ENCODE results near the gene NR3C2.

DNA sequence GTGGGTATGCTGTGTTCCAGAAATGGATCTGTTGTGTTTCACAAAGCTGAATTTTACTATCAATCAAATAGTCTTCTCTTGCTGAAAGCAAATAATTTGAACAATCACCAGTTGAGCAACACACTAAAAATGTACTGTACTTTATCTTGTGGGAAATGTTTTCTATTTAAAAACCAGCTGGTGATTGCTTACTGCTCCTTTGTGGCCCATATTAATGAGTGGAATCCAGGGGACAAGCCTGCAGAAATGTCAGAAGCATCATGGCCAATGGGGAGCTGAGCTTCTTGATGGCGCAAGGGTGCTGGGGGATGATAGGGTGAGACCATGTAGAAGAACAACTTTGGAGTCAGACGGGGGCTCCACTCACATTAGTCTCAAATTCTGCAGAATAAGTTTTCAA is 364.2 kb downstream of the NR3C2 start:
- TF ChIP-seq, protein P1, sequence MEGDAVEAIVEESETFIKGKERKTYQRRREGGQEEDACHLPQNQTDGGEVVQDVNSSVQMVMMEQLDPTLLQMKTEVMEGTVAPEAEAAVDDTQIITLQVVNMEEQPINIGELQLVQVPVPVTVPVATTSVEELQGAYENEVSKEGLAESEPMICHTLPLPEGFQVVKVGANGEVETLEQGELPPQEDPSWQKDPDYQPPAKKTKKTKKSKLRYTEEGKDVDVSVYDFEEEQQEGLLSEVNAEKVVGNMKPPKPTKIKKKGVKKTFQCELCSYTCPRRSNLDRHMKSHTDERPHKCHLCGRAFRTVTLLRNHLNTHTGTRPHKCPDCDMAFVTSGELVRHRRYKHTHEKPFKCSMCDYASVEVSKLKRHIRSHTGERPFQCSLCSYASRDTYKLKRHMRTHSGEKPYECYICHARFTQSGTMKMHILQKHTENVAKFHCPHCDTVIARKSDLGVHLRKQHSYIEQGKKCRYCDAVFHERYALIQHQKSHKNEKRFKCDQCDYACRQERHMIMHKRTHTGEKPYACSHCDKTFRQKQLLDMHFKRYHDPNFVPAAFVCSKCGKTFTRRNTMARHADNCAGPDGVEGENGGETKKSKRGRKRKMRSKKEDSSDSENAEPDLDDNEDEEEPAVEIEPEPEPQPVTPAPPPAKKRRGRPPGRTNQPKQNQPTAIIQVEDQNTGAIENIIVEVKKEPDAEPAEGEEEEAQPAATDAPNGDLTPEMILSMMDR (IDR thresholded peaks at IDR 0.05) = no peak
- no peak for TF ChIP-seq ZFX (IDR thresholded peaks at IDR 0.05; ENCODE audit: borderline replicate concordance)
